Natural killer cell treated with Interleukin-12 subunit alpha and Interleukin-12 subunit beta and Interleukin-15 and Interleukin-18, amount 100 ng/mL, for 72 hours (primary cell): ENCODE measurements around the gene TNIK. TPM values are rescaled to one million over a fixed set of nuclear protein-coding genes. Genes with fewer than 3 reads are reported as not detected.
A peak's percentile ranks its signal among the peaks of the same experiment; 100 is the strongest.

Experiments
- ATAC-seq, 2 donors: fragments of 150-1000 bp; cut with Tn5 transposase in 1 of 2; sonication (Bioruptor Pico), chemical (Tn5 transposase) in 1 of 2; 2 replicates each; pipeline ENCODE4 v1.10.0; 2021
- DNase-seq: peaks from one replicate; pipeline ENCODE4 v3.0.0; 2022; ENCODE audit warnings: low spot score
- H3K27ac Mint-ChIP-seq, 2 donors: 1 replicate in 1 of 2; 2 replicates in 1 of 2; pipeline ENCODE4 v1.8.0; 2022; ENCODE audit warnings: mixed read lengths in 2 of 2, mild to moderate bottlenecking in 1 of 2, moderate library complexity in 1 of 2
- H3K27me3 Mint-ChIP-seq, 2 donors: 1 replicate in 1 of 2; 2 replicates in 1 of 2; pipeline ENCODE4 v1.8.0; 2022; ENCODE audit warnings: mixed read lengths in 2 of 2
- H3K36me3 Mint-ChIP-seq: one replicate; pipeline ENCODE4 v1.8.0; 2022; ENCODE audit warnings: mixed read lengths
- H3K4me1 Mint-ChIP-seq, 2 donors: 1 replicate in 1 of 2; 2 replicates in 1 of 2; pipeline ENCODE4 v1.8.0; 2022; ENCODE audit warnings: low read depth in 2 of 2, mixed read lengths in 2 of 2, mild to moderate bottlenecking in 1 of 2
- H3K4me3 Mint-ChIP-seq: one replicate; pipeline ENCODE4 v1.8.0; 2022; ENCODE audit warnings: mixed read lengths
- H3K9me3 Mint-ChIP-seq: 2 replicates; pipeline ENCODE4 v1.8.0; 2022; ENCODE audit warnings: mixed read lengths
- total RNA-seq, 2 donors: library from RNA; stranded (reverse); gene quantifications; one replicate each; pipeline ENCODE4 v1.2.3, GENCODE V29; 2022

The TNIK gene
- total RNA-seq, 2 donors from 2014 or later: 44.3 to 48.5 TPM

- Mint-ChIP-seq H3K4me1 (peaks cover 15 to 19% of the 10 kb centered on the region in 2 donors), H3K9me3 (no peaks in the 10 kb centered on the region), H3K27ac (no peak overlapping the region), H3K4me3 (no peak overlapping the region), H3K36me3 (no peaks in the 10 kb centered on the region), H3K27me3 (no peaks in the 10 kb centered on the region)
- ATAC-seq: no peak
- no peak for DNase-seq
Observed at GRCh38 chr3:171488479-171488878, 28.3 kb upstream of the TNIK start.

- no peak overlapping the region for H3K27ac Mint-ChIP-seq
- no peak overlapping the region for H3K4me3 Mint-ChIP-seq
- no peaks in the 10 kb centered on the region for H3K36me3 Mint-ChIP-seq
- no peaks in the 10 kb centered on the region for H3K27me3 Mint-ChIP-seq
- ATAC-seq (no peak), DNase-seq (no peak)
- peaks cover 14 to 15% of the 10 kb centered on the region in 2 donors for H3K4me1 Mint-ChIP-seq
- H3K9me3 Mint-ChIP-seq: no peaks in the 10 kb centered on the region
Observed at GRCh38 chr3:171487382-171487781, 27.2 kb upstream of the TNIK start.

- no peak for ATAC-seq
- H3K27me3 Mint-ChIP-seq: no peaks in the 10 kb centered on the region
- no peaks in the 10 kb centered on the region for H3K36me3 Mint-ChIP-seq
- no peaks in the 10 kb centered on the region for H3K9me3 Mint-ChIP-seq
- H3K27ac Mint-ChIP-seq: peak overlapping the region in 1 of 2 donors; percentile 12
- no peak for DNase-seq
- H3K4me3 Mint-ChIP-seq: no peak overlapping the region
- H3K4me1 Mint-ChIP-seq: peaks cover 9 to 12% of the 10 kb centered on the region in 2 donors
Observed at GRCh38 chr3:171485338-171485737, 25.1 kb upstream of the TNIK start.

DNA sequence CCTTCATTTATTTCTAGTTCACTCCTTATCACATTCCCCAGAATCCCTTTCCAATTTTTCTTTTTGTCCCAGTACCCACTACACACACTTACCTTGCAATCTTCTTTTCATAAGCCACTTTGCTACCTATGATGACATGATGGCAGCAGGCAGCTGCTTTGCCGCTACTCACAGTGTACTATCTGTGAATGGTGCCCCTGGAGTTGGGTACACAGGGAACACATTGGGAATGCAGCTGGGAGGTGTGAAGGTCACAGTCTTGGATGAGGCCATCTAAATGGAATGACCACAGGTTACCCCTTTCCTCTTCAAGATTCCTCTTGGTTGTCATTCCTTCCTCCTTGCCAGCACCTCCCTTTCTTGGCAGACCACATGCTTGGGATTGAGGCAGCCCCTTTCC lies 20.8 kb upstream of the TNIK start:
- H3K27me3 Mint-ChIP-seq: no peaks in the 10 kb centered on the region
- H3K4me1 Mint-ChIP-seq: peaks cover 9 to 11% of the 10 kb centered on the region in 2 donors
- no peak for DNase-seq
- peak overlapping the region; percentile 12 to 52 for H3K27ac Mint-ChIP-seq
- H3K9me3 Mint-ChIP-seq: no peaks in the 10 kb centered on the region
- no peaks in the 10 kb centered on the region for H3K36me3 Mint-ChIP-seq
- ATAC-seq: no peak
- H3K4me3 Mint-ChIP-seq: peak overlapping the region; percentile 61

DNA sequence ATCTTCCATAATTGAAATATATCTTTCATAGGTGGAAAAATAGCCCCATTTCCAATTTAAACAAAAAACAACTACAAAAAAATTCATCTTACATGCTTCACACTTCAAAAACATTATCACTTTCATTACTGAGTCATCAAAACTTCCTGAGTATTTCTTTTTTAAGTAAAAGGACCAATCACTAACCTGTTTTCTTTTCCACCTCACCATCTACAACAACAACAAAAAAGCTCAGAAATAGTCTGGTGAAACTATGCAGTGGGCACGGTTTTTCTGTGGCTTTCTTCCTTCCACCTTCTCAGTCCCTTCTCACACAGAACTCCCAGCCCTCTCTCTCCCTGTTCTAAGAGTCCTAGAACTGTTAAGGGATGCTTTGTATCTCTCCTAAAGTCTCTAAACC lies 20.3 kb upstream of the TNIK start:
- no peaks in the 10 kb centered on the region for H3K36me3 Mint-ChIP-seq
- peak overlapping the region; percentile 12 to 52 for H3K27ac Mint-ChIP-seq
- H3K27me3 Mint-ChIP-seq: no peaks in the 10 kb centered on the region
- peaks cover 9 to 11% of the 10 kb centered on the region in 2 donors for H3K4me1 Mint-ChIP-seq
- no peak for DNase-seq
- ATAC-seq: peak; percentile 78 to 81
- no peaks in the 10 kb centered on the region for H3K9me3 Mint-ChIP-seq
- peak overlapping the region; percentile 61 for H3K4me3 Mint-ChIP-seq

DNA sequence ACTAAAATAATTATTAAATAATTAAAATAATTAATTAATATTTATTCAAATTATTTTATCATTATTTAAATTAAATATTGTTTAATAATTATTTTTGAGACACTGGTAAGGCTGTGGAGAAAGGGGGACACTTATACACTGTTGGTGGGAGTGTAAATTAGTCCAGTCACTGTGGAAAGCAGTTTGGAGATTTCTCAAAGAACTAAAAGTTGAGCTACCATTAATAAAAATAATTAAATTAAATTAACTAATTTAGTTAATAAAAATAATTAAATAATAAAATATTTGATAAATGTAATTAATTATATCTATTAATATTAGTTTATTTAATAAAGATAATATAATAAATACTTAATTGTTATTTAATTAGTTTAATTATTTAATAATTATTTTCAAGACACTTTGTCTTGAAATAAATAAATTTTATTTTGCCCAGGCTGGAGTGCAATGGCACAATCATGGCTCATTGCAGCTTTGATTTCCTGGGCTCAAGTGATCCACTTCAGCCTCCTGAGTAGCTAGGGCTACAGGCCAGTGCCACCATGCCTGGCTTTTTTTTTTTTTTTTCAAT lies 16.4 kb upstream of the TNIK start:
- DNase-seq (no peak), ATAC-seq (no peak)
- Mint-ChIP-seq H3K27me3 (no peaks in the 10 kb centered on the region), H3K4me1 (peaks cover 7 to 11% of the 10 kb centered on the region in 2 donors), H3K27ac (no peak overlapping the region), H3K9me3 (no peaks in the 10 kb centered on the region), H3K4me3 (no peak overlapping the region), H3K36me3 (no peaks in the 10 kb centered on the region)

DNA sequence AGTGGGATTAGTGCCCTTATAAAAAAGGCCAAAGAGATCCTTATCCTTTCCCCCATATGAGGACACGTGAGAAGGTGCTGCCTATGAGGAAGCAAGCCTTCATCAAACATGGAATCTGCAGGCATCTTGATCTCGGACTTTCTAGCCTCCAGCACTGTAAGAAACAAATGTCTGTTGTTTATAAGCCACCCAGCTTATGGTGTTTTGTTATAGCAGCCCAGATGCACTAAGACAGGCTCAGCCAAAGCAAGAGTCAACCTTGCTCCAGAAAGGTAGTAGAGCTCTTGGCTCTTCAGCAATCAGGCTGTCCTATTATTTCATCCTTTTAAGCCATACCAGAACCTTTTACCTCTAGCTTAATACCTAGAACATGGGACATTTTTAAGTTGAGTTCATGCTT lies 12.3 kb upstream of the TNIK start:
- ATAC-seq (no peak), DNase-seq (no peak)
- no peak overlapping the region for H3K4me3 Mint-ChIP-seq
- H3K36me3 Mint-ChIP-seq: no peaks in the 10 kb centered on the region
- no peaks in the 10 kb centered on the region for H3K9me3 Mint-ChIP-seq
- H3K4me1 Mint-ChIP-seq: no peaks in the 10 kb centered on the region
- peaks cover 0 to 2% of the 10 kb centered on the region in 2 donors for H3K27me3 Mint-ChIP-seq
- H3K27ac Mint-ChIP-seq: no peak overlapping the region

- Mint-ChIP-seq H3K27me3 (peaks cover 0 to 2% of the 10 kb centered on the region in 2 donors), H3K4me3 (no peak overlapping the region), H3K27ac (no peak overlapping the region), H3K36me3 (no peaks in the 10 kb centered on the region), H3K9me3 (no peaks in the 10 kb centered on the region), H3K4me1 (peaks cover 1 to 2% of the 10 kb centered on the region in 2 donors)
- no peak for DNase-seq
- peak in 1 of 2 donors; percentile 51 for ATAC-seq
Observed at GRCh38 chr3:171470714-171471227, 10.6 kb upstream of the TNIK start.

DNA sequence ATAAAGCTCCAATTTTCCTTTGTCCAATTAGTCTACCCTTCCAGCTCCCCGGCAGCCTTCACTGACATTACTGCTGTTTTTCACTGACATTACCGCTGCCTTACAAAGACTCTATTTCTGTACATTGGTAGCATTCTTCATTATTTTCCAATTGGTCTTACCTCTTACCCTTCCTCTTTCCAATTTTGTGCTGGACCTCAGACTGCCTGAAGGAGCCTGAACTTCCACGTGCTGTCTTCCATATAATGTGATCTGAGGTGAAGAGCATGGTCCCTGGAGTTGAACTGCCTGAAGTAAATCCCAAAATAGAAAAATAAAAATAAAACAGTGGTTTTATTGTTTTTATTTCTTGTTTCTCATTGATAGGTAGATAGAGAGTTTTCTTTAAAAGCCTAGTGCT lies 9.2 kb upstream of the TNIK start:
- ATAC-seq (no peak), DNase-seq (no peak)
- no peak overlapping the region for H3K27ac Mint-ChIP-seq
- H3K36me3 Mint-ChIP-seq: no peaks in the 10 kb centered on the region
- H3K27me3 Mint-ChIP-seq: peaks cover 0 to 2% of the 10 kb centered on the region in 2 donors
- H3K4me1 Mint-ChIP-seq: peaks cover 6 to 8% of the 10 kb centered on the region in 2 donors
- no peak overlapping the region for H3K4me3 Mint-ChIP-seq
- H3K9me3 Mint-ChIP-seq: no peaks in the 10 kb centered on the region

- ATAC-seq (no peak), DNase-seq (no peak)
- H3K27ac Mint-ChIP-seq: no peak overlapping the region
- H3K4me1 Mint-ChIP-seq: peaks cover 6 to 8% of the 10 kb centered on the region in 2 donors
- H3K27me3 Mint-ChIP-seq: peaks cover 0 to 2% of the 10 kb centered on the region in 2 donors
- no peaks in the 10 kb centered on the region for H3K9me3 Mint-ChIP-seq
- no peak overlapping the region for H3K4me3 Mint-ChIP-seq
- H3K36me3 Mint-ChIP-seq: no peaks in the 10 kb centered on the region
Observed at GRCh38 chr3:171468296-171468906, 8.2 kb upstream of the TNIK start.

GRCh38 chr3:171465763-171466162 lies 5.6 kb upstream of the TNIK start:
- Mint-ChIP-seq H3K36me3 (no peaks in the 10 kb centered on the region), H3K4me1 (peaks cover 21 to 23% of the 10 kb centered on the region in 2 donors), H3K27me3 (peaks cover 0 to 2% of the 10 kb centered on the region in 2 donors), H3K9me3 (no peaks in the 10 kb centered on the region), H3K4me3 (no peak overlapping the region), H3K27ac (peak overlapping the region in 1 of 2 donors; percentile 47)
- ATAC-seq (peak; percentile 78 to 88), DNase-seq (no peak)

- no peak for ATAC-seq
- H3K27me3 Mint-ChIP-seq: peaks cover 0 to 2% of the 10 kb centered on the region in 2 donors
- no peaks in the 10 kb centered on the region for H3K9me3 Mint-ChIP-seq
- no peak overlapping the region for H3K27ac Mint-ChIP-seq
- no peak overlapping the region for H3K4me3 Mint-ChIP-seq
- H3K36me3 Mint-ChIP-seq: no peaks in the 10 kb centered on the region
- no peak for DNase-seq
- H3K4me1 Mint-ChIP-seq: peaks cover 21 to 26% of the 10 kb centered on the region in 2 donors
Observed at GRCh38 chr3:171464462-171464861, 4.3 kb upstream of the TNIK start.

DNA sequence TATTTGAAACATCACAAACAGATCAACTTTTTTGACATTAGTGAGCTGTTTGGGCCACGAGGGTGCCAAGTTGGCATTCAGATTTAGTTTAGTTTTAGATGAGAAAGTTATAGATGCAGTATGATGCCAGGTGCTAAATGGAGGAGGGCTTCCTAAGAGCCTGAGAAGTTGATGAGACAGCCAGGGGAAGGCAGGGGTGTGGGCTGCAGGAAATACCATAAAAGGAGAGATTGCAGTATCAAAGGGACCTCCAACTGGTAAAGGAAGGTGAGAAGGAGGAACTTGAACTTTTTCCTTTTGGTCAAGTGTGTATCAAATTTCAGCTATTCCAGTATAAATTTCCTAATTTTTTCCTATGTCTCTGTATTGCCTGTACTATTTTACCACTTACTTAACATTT lies 2.0 kb upstream of the TNIK start:
- Mint-ChIP-seq H3K36me3 (no peaks in the 10 kb centered on the region), H3K27me3 (no peaks in the 10 kb centered on the region), H3K4me1 (peaks cover 33 to 45% of the 10 kb centered on the region in 2 donors), H3K4me3 (peak overlapping the region; percentile 100), H3K9me3 (no peaks in the 10 kb centered on the region), H3K27ac (peak overlapping the region in 1 of 2 donors; percentile 6)
- ATAC-seq: no peak
- DNase-seq: no peak

DNA sequence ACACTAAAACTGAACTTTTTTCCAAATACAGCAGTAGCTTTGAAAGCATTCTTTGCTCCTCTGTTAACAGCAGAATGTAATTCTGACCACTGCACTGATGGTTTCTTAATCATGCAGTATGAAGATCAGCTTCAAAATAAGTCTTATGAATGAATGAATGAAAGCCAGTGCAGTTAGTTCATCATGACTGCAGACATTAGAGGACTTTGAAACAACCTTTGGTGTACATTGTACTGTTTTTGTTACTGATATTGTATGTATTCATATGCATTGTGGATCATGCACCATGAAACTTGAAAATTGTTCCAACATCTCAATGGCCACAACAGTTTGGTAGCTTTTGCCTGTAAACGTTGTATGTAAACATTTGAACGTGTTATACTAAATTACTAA lies 1.3 kb upstream of the TNIK start:
- Mint-ChIP-seq H3K27me3 (no peaks in the 10 kb centered on the region), H3K4me3 (peak overlapping the region; percentile 100), H3K9me3 (no peaks in the 10 kb centered on the region), H3K4me1 (peaks cover 40 to 52% of the 10 kb centered on the region in 2 donors), H3K36me3 (no peaks in the 10 kb centered on the region), H3K27ac (peak overlapping the region; percentile 79 to 91)
- ATAC-seq: no peak
- no peak for DNase-seq
